H54 (cell line): Measurements from ENCODE around the gene HACD4.

Experiments
- DNase-seq: peaks from one replicate; pipeline ENCODE4 v3.0.0; 2011; ENCODE audit warnings: low spot score, mixed read lengths; ENCODE audit not compliant: insufficient read length
- FAIRE-seq: peaks from 3 replicates; lab custom pipeline; 2011; peaks lifted over from hg19 to GRCh38; lab: Jason Lieb, UNC
- POLR2A ChIP-seq: IDR thresholded peaks from 2 replicates; pipeline ENCODE4 v1.6.1; 2011; ENCODE audit warnings: low read depth, mild to moderate bottlenecking, low read length

HACD4 gene

DNA sequence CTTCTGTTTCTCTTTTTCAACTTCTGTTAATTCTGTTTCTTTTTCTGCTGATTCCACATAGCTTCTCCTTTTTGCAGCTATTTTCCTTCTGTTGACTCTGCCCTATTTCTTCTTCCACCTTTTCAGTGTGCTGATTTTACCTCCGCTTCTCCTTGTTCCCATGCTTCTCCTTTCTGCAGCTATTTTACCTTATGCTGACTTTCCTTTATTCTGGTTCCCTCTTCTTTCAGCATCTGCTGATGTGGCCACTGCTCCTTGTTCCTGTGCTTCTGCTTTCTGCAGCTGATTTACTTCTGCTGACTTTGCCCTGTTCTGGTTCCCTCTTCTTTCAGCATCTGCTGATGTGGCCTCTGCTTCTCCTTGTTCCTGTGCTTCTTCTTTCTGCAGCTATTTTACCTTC lies 58.8 kb downstream of the HACD4 start:
- TF ChIP-seq POLR2A, result no peak
- DNase-seq (no peak), FAIRE-seq (no peak)

DNA sequence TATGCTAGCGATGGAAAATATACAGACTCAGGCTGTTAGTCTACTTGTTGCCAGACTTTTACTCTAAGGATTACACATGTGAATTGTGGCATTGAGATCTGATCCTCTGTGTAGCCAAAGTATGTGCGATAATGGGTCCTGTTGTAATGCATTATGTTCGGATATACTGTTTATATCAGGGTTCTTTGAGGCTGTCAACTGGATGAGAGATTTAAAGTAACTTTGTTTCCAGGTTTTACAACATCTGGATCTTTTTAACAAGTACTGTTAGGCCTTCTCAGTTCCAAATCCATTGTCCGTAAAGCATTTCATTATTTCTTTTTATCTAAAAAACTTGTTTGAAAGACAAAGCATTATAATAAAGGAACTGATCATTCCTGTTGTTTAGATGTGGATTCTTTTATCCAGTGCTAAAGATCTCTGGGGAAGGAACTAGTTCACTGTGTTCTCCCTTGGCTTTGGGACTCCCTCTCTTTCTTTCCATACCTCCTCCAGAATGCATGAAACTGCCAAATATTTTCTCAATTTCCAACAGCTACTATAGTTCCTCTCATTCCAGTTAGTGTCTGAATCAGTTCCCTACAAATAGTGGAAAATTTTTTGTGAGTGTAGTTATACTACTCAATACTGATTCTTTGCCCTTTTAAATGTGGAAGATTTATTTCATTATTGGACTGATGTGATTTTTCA lies 68.8 kb downstream of the HACD4 start:
- FAIRE-seq, result no peak

DNA sequence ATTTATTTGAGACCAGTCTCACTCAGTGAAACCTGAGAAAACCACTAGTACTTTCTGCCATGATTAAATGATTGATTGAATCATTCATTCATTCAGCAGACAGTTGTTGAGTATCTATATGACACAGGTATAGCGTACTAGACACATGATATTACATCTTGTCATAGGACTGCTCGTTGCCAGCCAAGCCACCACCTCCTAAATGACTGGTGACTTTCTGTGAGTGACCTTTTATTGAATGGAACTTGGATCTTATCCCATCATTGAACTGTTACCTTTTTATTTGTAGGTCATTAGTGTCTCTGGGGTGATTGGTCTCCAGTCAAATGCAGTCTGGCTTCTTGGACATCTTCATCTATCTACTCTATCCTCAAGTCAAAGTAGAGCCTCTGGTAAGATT lies 80.7 kb downstream of the HACD4 start:
- DNase-seq, result no peak
- FAIRE-seq, result no peak
- TF ChIP-seq POLR2A, result no peak

More for the DNA sequence above, 68.8 kb downstream of the HACD4 start:
- DNase-seq, result no peak
- no peak for TF ChIP-seq POLR2A
